Measurements from ENCODE around the gene DNAJC10.

DNAJC10 gene

DNA sequence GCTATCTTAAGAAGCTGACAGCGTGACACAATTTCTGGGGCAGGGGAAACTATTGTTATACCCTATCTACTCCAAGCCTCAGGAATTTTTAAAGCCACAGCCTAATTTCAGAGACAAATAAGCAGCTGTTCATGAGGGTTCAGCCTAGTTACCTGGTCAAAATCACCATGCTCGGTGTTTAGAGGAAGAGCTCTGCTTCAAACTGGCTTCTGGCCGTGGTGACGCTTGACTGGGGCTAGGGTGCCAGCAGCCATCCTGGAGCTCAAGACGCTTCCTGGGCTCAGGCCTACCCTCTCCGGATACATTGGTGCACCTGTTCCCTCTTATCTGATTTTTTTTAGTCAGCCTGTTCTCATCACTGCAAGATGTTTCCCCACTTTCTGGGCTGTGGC, 108.7 kb downstream of the DNAJC10 start:
- TF ChIP-seq, protein P1, sequence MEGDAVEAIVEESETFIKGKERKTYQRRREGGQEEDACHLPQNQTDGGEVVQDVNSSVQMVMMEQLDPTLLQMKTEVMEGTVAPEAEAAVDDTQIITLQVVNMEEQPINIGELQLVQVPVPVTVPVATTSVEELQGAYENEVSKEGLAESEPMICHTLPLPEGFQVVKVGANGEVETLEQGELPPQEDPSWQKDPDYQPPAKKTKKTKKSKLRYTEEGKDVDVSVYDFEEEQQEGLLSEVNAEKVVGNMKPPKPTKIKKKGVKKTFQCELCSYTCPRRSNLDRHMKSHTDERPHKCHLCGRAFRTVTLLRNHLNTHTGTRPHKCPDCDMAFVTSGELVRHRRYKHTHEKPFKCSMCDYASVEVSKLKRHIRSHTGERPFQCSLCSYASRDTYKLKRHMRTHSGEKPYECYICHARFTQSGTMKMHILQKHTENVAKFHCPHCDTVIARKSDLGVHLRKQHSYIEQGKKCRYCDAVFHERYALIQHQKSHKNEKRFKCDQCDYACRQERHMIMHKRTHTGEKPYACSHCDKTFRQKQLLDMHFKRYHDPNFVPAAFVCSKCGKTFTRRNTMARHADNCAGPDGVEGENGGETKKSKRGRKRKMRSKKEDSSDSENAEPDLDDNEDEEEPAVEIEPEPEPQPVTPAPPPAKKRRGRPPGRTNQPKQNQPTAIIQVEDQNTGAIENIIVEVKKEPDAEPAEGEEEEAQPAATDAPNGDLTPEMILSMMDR (IDR thresholded peaks at IDR 0.05; ENCODE audit: extremely low read depth, missing control alignments), result no peak
- no peak for DNase-seq (ENCODE audit: low spot score)

DNA sequence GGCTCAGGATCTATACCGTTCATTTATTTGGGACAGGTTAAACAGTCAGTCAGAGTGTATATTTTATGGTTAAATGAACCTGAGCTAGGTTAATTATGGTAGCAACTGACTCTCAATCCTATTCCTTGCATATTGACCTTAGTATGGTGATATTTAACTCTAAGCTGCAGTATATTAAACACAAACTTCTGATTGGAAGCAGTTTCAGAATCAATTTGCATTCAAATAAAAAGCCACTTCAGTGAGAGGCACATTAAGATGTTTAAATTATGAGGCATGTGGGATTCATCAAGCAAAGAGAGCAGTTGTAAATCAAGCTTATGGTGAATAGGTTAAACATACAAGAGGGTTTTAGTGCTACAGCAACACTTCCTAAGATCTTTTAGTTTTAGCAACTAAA, 110.0 kb downstream of the DNAJC10 start:
- TF ChIP-seq, protein P1 (IDR thresholded peaks at IDR 0.05; ENCODE audit: extremely low read depth, missing control alignments), result no peak
- DNase-seq (ENCODE audit: low spot score), result no peak

DNA sequence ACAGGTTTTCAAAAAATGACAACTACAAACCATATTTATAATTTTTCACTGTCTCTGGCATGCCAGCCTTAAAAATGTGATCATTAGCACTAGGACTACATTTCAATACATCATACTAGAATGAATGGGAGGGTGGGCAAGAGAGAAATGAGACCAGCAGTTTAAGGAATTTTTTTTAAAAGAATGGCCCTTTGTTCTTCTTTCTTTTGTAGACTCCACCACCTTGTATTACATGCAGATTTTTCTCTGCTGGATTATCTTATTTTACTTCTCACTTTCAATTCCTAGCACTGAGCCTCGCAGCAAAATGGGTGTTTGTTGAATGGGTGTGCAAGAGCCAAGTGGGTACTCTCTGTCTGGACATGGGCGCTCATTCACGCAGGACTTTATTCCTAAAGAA, 110.4 kb downstream of the DNAJC10 start:
- TF ChIP-seq, protein P1 (IDR thresholded peaks at IDR 0.05; ENCODE audit: extremely low read depth, missing control alignments), result no peak
- DNase-seq (ENCODE audit: low spot score), result no peak

DNA sequence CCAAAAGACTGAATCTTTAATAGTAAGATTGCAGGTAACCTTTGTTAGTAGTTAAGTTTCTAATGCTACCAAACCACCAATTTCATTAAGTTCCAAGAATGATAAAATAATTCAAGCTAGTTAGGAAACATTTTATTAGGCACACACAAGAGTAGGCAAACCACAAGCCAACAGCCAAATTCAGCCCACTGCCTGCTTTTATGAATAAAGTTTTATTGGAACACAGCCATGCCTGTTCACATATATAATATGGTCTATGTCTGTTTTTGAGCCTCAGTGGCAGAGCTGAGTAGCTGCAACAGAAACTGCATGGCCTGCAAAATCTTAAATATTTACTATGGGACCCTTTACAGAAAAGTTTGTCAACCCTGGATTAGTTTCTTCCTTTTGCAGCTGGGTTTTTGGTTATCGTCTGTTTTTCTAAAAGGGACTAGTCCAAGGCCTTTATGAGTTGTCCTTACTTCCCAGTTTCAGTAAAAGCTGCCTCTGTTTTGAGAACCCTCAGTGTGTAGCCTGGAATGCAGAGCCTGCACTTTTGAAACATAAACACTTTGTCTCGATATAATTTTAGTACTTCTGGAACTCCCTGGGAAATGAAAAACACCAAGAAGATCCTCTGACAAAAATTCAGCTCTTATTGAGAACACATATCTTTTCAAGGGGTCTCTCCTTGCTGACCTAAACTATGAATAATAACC, 111.3 kb downstream of the DNAJC10 start:
- TF ChIP-seq, protein P1 (IDR thresholded peaks at IDR 0.05; ENCODE audit: extremely low read depth, missing control alignments), result no peak
- no peak for DNase-seq (ENCODE audit: low spot score)

DNA sequence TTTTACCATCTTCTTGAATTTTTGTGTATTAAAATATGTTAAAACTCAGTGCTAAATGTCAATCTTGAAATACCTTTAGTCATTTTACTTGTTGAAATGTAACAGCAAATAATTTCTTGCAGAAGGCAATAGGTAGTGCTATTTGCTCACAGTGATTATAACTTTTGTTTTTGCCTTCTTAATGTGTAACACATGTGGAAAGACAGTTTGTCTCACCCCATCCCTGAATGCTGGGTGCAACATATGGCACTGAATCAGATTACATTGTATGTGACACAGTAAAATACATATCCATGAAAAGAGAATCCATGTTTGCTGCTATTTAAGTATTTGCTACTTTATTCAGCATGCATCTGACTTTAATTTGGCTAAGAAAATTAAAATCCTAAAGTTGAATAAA, 115.0 kb downstream of the DNAJC10 start:
- DNase-seq (ENCODE audit: low spot score), result no peak

DNA sequence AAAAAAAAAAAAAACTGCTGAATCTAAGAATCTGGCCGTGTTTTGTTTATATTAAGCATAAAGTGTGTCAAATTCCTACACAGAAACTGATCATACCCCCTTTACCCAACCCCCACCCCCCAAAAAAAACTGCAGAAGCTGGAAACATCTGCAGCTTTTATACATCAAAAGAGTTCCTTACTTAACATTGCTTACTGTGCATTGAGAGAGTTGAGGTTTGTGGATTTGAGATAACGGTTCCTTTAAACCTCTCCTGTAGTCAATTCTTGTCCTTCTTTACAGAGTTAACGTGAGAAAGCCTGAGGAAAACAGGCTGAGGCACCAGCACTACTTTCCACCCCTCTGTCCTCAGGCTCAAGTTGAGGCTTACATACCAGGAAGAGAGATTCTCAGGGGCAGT, 115.9 kb downstream of the DNAJC10 start:
- TF ChIP-seq, protein P1 (IDR thresholded peaks at IDR 0.05; ENCODE audit: extremely low read depth, missing control alignments), result no peak
- DNase-seq (ENCODE audit: low spot score), result no peak

More for the DNA sequence above, 115.0 kb downstream of the DNAJC10 start:
- TF ChIP-seq, protein P1 (IDR thresholded peaks at IDR 0.05; ENCODE audit: extremely low read depth, missing control alignments), result no peak

DNA sequence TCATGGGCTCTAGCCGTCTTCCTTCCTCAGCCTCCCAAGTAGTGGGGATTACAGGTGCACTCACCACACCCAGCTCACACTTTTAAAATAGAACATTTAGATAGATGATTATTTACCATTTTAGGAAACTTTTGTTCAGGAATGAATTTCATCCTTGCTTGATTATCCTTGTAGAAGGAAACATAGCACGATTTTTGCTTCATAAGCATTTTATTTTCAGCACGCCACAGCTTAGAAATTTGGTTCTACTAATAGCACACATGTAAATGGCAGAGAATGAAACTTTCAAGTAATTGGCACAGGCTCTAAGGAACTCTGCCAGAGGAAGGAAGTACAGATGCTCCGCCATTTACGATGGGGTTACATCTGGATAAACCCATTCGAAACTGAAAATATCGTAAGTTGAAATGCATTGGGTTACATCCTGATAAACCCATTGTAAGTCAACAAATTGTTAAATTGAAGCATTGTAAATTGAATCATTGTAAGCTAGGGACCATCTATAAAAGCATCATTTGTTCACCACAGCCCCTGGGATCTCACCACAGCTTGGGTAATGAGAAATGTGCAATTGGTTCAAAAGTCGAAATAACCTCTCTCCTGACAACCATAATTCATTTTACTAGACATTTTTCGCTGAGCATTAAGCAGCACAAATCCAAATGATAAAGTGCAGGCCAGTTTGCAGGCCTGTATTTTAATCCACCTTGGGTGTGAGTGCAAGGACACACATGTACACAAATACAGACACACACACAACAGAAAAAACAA, 117.2 kb downstream of the DNAJC10 start:
- TF ChIP-seq, protein P1 (IDR thresholded peaks at IDR 0.05; ENCODE audit: extremely low read depth, missing control alignments), result no peak
- no peak for DNase-seq (ENCODE audit: low spot score)

Measured in GM20000 (cell line).